Thoracic aorta (tissue), 2 donors: ENCODE measurements around the gene TMEM235. TPM values are rescaled to one million over a fixed set of nuclear protein-coding genes. Genes with fewer than 3 reads are reported as not detected.
"Not testable (repeated sequence)": the region's sequence is repeated elsewhere in the genome, so short reads cannot be mapped to it uniquely, and the experiment has no call there.

Source experiments
- ATAC-seq: fragments of 150-250 bp; one replicate; pipeline ENCODE4 v1.8.0; 2017; ENCODE audit warnings: low read depth; ENCODE audit not compliant: insufficient number of reproducible peaks, low FRiP score
- DNase-seq: peaks from one replicate; pipeline ENCODE4 v3.0.0-alpha.2; 2020; ENCODE audit warnings: low spot score
- H3K27ac ChIP-seq, 2 donors: fragments of 200-600 bp; sonication (generic); 1 replicate in 1 of 2; 2 replicates in 1 of 2; pipeline ENCODE4 v1.5.1; 2016; ENCODE audit warnings: mild to moderate bottlenecking in 2 of 2, moderate library complexity in 2 of 2
- H3K27me3 ChIP-seq: fragments of 200-600 bp; sonication (generic); replicated peaks from 2 replicates; pipeline ENCODE4 v1.6.0; 2016; ENCODE audit warnings: mild to moderate bottlenecking; ENCODE audit not compliant: insufficient read depth
- H3K36me3 ChIP-seq: fragments of 200-600 bp; sonication (generic); one replicate; pipeline ENCODE4 v1.5.1; 2016
- H3K4me1 ChIP-seq, 2 donors: fragments of 200-600 bp; sonication (generic); 1 replicate in 1 of 2; 2 replicates in 1 of 2; pipeline versions ENCODE4 v1.5.1 to v1.6.0; 2016; ENCODE audit warnings: low read depth in 2 of 2, mild to moderate bottlenecking in 1 of 2; ENCODE audit not compliant: control insufficient read depth in 1 of 2
- H3K4me3 ChIP-seq: fragments of 200-600 bp; sonication (generic); 2 replicates; pipeline ENCODE4 v1.5.1; 2016; ENCODE audit warnings: mild to moderate bottlenecking
- H3K9me3 ChIP-seq: fragments of 200-600 bp; sonication (generic); 2 replicates; pipeline ENCODE4 v1.5.1; 2016
- CTCF ChIP-seq: fragments of 200-600 bp; sonication (generic); IDR thresholded peaks from one replicate; pipeline ENCODE4 v1.5.1; 2019; ENCODE audit warnings: antibody characterized with exemption
- total RNA-seq, 2 donors: library from RNA; depleted of rRNA; stranded (reverse); fragments of >200 nt; gene quantifications; one replicate each; pipeline versions ENCODE4 v1.1.0 to v1.2.3, GENCODE V29; 2016

TMEM235 gene
- total RNA-seq, 2 donors from 2014 or later = not detected

GRCh38 chr17:78230252-78230962, 1.0 kb upstream of the TMEM235 start:
- no peak for TF ChIP-seq CTCF
- no peak for ATAC-seq
- no peaks in the 10 kb centered on the region for H3K9me3 ChIP-seq

GRCh38 chr17:78231991-78232858, 794 bp downstream of the TMEM235 start:
- ATAC-seq (no peak), DNase-seq (no peak)
- Histone ChIP-seq H3K9me3 (no peaks in the 10 kb centered on the region), H3K4me3 (no peak overlapping the region), H3K36me3 (no peaks in the 10 kb centered on the region), H3K27me3 (peaks cover 3% of the 10 kb centered on the region), H3K27ac (no peak overlapping the region), H3K4me1 (no peaks in the 10 kb centered on the region)
- TF ChIP-seq CTCF = no peak

More at GRCh38 chr17:78230252-78230962, 1.0 kb upstream of the TMEM235 start:
- Histone ChIP-seq H3K4me1 (no peaks in the 10 kb centered on the region), H3K27ac (no peak overlapping the region), H3K36me3 (no peaks in the 10 kb centered on the region), H3K4me3 (no peak overlapping the region), H3K27me3 (peaks cover 3% of the 10 kb centered on the region)
- no peak for DNase-seq

GRCh38 chr17:78232859-78233173, 1.4 kb downstream of the TMEM235 start:
- no peak for TF ChIP-seq CTCF
- ATAC-seq = no peak
- H3K4me1 ChIP-seq = no peaks in the 10 kb centered on the region

DNA sequence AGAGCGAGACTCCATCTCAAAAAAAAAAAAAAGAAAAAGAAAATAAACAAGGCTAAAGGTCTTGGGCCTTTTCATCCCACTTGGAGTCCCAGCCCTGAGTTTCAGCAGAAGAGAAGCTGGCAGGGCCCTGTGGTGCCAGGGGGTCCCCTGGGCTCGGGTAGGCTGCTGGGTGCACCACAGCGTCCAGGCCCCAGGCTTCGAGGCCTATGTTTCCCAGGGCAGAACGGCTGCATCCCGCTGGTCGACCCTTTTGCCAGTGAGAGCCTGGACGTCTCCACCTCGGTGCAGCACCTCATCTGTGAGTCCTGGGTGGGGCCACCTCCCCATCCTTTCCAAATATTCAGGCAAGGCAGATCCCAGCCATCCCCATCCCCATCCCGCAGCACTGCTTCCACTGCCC, 2.2 kb downstream of the TMEM235 start:
- no peak for TF ChIP-seq CTCF
- Histone ChIP-seq H3K27ac (no peak overlapping the region), H3K27me3 (peaks cover 3% of the 10 kb centered on the region), H3K4me1 (no peaks in the 10 kb centered on the region), H3K36me3 (no peaks in the 10 kb centered on the region), H3K4me3 (no peak overlapping the region), H3K9me3 (no peaks in the 10 kb centered on the region)
- ATAC-seq (no peak), DNase-seq (no peak)

More at GRCh38 chr17:78232859-78233173, 1.4 kb downstream of the TMEM235 start:
- peaks cover 3% of the 10 kb centered on the region for H3K27me3 ChIP-seq
- no peaks in the 10 kb centered on the region for H3K36me3 ChIP-seq
- no peak for DNase-seq
- H3K4me3 ChIP-seq = no peak overlapping the region
- H3K27ac ChIP-seq = no peak overlapping the region
- no peaks in the 10 kb centered on the region for H3K9me3 ChIP-seq

GRCh38 chr17:78234261-78234865, 2.9 kb downstream of the TMEM235 start:
- ATAC-seq (no peak), DNase-seq (no peak)
- Histone ChIP-seq H3K36me3 (no peaks in the 10 kb centered on the region), H3K4me1 (no peaks in the 10 kb centered on the region), H3K9me3 (no peaks in the 10 kb centered on the region), H3K27ac (no peak overlapping the region), H3K27me3 (peaks cover 3% of the 10 kb centered on the region), H3K4me3 (no peak overlapping the region)
- no peak for TF ChIP-seq CTCF

- H3K27me3 ChIP-seq, DNase-seq, H3K36me3 ChIP-seq, H3K27ac ChIP-seq, ATAC-seq, H3K4me1 ChIP-seq, H3K4me3 ChIP-seq, H3K9me3 ChIP-seq: not testable (repeated sequence)
These were observed 3.6 kb downstream of the TMEM235 start for GRCh38 chr17:78235022-78235421.
